DND-41 (cell line): ENCODE measurements around the gene PC.

Experiments
- ATAC-seq: fragments of 200-7000 bp; cut with Tn5 transposase; 3 replicates; pipeline ENCODE4 v1.9.1; 2021; ENCODE audit warnings: low read depth; ENCODE audit not compliant: insufficient read depth
- DNase-seq: peaks from one replicate; pipeline ENCODE4 v3.0.0-alpha.2; 2020
- H2AFZ ChIP-seq: 2 replicates; pipeline ENCODE4 v1.6.0; 2012; ENCODE audit warnings: low read depth, low read length
- H3K27ac ChIP-seq: 2 replicates; pipeline ENCODE4 v1.5.1; 2012; ENCODE audit warnings: low read length, inconsistent platforms
- H3K27me3 ChIP-seq: fragments of 200-600 bp; sonication (generic); 2 replicates; pipeline ENCODE4 v1.6.0; 2012; ENCODE audit warnings: low read length, mild to moderate bottlenecking, inconsistent platforms; ENCODE audit not compliant: insufficient read depth, poor library complexity
- H3K36me3 ChIP-seq: 2 replicates; pipeline ENCODE4 v1.5.1; 2012; ENCODE audit warnings: low read length, inconsistent platforms; ENCODE audit not compliant: insufficient read depth
- H3K4me1 ChIP-seq: 2 replicates; pipeline ENCODE4 v1.5.1; 2012; ENCODE audit warnings: mild to moderate bottlenecking, low read length; ENCODE audit not compliant: insufficient read depth
- H3K4me2 ChIP-seq: 2 replicates; pipeline ENCODE4 v1.6.0; 2012; ENCODE audit warnings: mild to moderate bottlenecking, moderate library complexity, low read length, inconsistent platforms; ENCODE audit not compliant: insufficient read depth
- H3K4me3 ChIP-seq, 2 experiments: fragments of 200-600 bp in 1 of 2; shearing (Covaris generic) in 1 of 2; 2 replicates each; pipeline ENCODE4 v1.5.1; 2012 to 2016; ENCODE audit warnings: inconsistent platforms in 2 of 2, low read length in 2 of 2, mild to moderate bottlenecking in 2 of 2, low read depth in 1 of 2, moderate library complexity in 1 of 2
- H3K79me2 ChIP-seq: 2 replicates; pipeline ENCODE4 v1.6.0; 2012; ENCODE audit warnings: low read length, inconsistent platforms; ENCODE audit not compliant: insufficient read depth
- H3K9ac ChIP-seq: 2 replicates; pipeline ENCODE4 v1.6.0; 2012; ENCODE audit warnings: low read depth, mild to moderate bottlenecking, inconsistent platforms, low read length, moderate library complexity
- H3K9me3 ChIP-seq: 2 replicates; pipeline ENCODE4 v1.5.1; 2012; ENCODE audit warnings: low read length, moderate library complexity, mild to moderate bottlenecking, inconsistent platforms; ENCODE audit not compliant: insufficient read depth, severe bottlenecking
- H4K20me1 ChIP-seq: 2 replicates; pipeline ENCODE4 v1.6.0; 2012; ENCODE audit warnings: low read length; ENCODE audit not compliant: insufficient read depth
- CTCF ChIP-seq: IDR thresholded peaks from 2 replicates; pipeline ENCODE4 v1.5.1; 2012; ENCODE audit warnings: borderline replicate concordance, low read length, moderate library complexity, mild to moderate bottlenecking; ENCODE audit not compliant: poor library complexity, severe bottlenecking; ENCODE audit errors: extremely low read depth
- EZH2 ChIP-seq: IDR thresholded peaks from 3 replicates; pipeline ENCODE4 v1.6.1; 2012; ENCODE audit warnings: borderline replicate concordance, low read depth, mild to moderate bottlenecking, moderate library complexity, low read length, inconsistent platforms; ENCODE audit not compliant: severe bottlenecking

Gene PC

DNA sequence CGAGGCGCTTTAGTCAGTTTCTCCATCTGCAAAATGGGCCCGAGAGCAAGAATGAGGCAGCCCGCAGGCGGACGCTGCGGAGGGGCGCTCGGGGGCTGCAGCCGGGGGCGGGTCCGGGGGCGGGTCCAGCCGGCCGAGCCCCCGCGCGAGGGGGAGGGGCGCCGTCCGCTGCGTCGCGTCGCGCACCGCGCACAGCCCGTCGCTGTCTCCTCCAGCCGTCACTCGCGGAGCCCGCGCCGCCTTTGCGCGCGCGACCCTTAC is 282 bp downstream of the PC start:
- H3K36me3 ChIP-seq, result 0 out of 2 replicates have a peak, but pooled peaks cover 3% of the 10 kb centered on the region
- no peaks in the 10 kb centered on the region for H3K9me3 ChIP-seq
- H3K27me3 ChIP-seq, result no peaks in the 10 kb centered on the region
- DNase-seq, result no peak
- peak overlapping the region; percentile 68; the same call in 1 of the 2 replicates for H3K27ac ChIP-seq
- H3K9ac ChIP-seq, result peak overlapping the region; percentile 46
- H3K4me1 ChIP-seq, result peaks cover 25% of the 10 kb centered on the region
- ATAC-seq, result peak; percentile 45
- no peak for TF ChIP-seq EZH2
- TF ChIP-seq CTCF, result no peak
- peak overlapping the region; percentile 90 for H2AFZ ChIP-seq
- peak overlapping the region; percentile 38 to 90; a peak in 3 of 4 replicates for H3K4me3 ChIP-seq
- no peaks in the 10 kb centered on the region; the same call in 1 of the 2 replicates for H3K79me2 ChIP-seq
- no peaks in the 10 kb centered on the region for H4K20me1 ChIP-seq
- H3K4me2 ChIP-seq, result peak overlapping the region; percentile 87

- ATAC-seq, result no peak
- H2AFZ ChIP-seq, result no peak overlapping the region
- H3K36me3 ChIP-seq, result 0 out of 2 replicates have a peak, but pooled peaks cover 3% of the 10 kb centered on the region
- TF ChIP-seq CTCF (no peak), EZH2 (no peak)
- peak overlapping the region; percentile 37 for H3K27ac ChIP-seq
- H3K79me2 ChIP-seq, result no peaks in the 10 kb centered on the region; the same call in 1 of the 2 replicates
- peak overlapping the region; percentile 87 for H3K4me2 ChIP-seq
- H3K4me3 ChIP-seq, result peak overlapping the region in 1 of 2 experiments; percentile 15; a peak in 1 of 4 replicates
- H3K27me3 ChIP-seq, result no peaks in the 10 kb centered on the region
- no peaks in the 10 kb centered on the region for H3K9me3 ChIP-seq
- DNase-seq, result no peak
- H3K9ac ChIP-seq, result peak overlapping the region; percentile 46; the same call in 1 of the 2 replicates
- H3K4me1 ChIP-seq, result peaks cover 25% of the 10 kb centered on the region
- H4K20me1 ChIP-seq, result no peaks in the 10 kb centered on the region
These were observed 1.4 kb downstream of the PC start for GRCh38 chr11:66956689-66957290.

DNA sequence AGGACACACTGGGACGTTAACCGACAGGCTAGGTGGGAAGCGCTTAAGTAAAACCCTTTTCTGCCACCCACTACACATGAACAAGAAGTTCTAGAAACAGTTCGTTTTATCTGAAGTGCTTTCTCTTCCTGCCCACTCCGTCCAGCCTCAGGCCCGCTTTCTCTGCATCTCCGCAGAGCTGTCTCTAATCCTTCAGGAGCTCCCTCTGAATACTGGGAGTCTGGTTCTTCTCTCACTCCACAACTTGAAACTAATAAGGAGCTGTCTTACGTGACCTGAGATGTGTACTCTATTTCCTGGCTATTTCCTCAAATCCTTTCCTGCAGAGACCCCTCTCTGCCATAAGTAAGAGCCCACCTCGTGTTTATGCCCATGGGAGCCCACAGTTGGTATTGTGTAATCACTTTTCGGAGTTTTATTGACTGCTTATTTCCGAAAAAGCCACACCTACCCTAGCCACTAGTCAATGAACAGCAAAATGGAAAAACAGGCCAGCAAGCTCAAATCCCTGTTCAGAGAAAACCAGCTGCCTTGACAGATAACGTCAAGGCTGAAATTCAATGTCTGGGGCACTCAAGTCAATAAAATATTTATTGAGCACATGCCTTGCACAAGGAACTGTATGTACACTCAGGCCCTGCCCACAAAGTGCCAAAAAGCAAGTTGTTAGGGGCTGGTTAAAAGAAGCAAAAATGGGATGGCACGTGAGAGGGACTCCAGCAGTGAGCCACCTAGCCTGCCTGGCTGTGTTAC is 4.9 kb downstream of the PC start:
- H3K9ac ChIP-seq, result no peak overlapping the region
- H3K27ac ChIP-seq, result no peak overlapping the region
- ATAC-seq, result no peak
- H2AFZ ChIP-seq, result no peak overlapping the region
- peaks cover 13% of the 10 kb centered on the region for H3K4me1 ChIP-seq
- no peaks in the 10 kb centered on the region; the same call in 1 of the 2 replicates for H3K79me2 ChIP-seq
- H3K9me3 ChIP-seq, result no peaks in the 10 kb centered on the region
- H3K36me3 ChIP-seq, result 0 out of 2 replicates have a peak, but pooled peaks cover 6% of the 10 kb centered on the region
- no peak overlapping the region for H3K4me3 ChIP-seq
- no peak overlapping the region for H3K4me2 ChIP-seq
- no peak for DNase-seq
- no peaks in the 10 kb centered on the region for H3K27me3 ChIP-seq
- H4K20me1 ChIP-seq, result no peaks in the 10 kb centered on the region
- TF ChIP-seq EZH2, result no peak
- no peak for TF ChIP-seq CTCF
